Esophagus muscularis mucosa (tissue), 4 donors: ENCODE measurements around the gene SRA1. TPM values are rescaled to one million over a fixed set of nuclear protein-coding genes. Genes with fewer than 3 reads are reported as not detected.

ENCODE experiments used
- DNase-seq: peaks from one replicate; pipeline ENCODE4 v3.0.0-alpha.2; 2017; ENCODE audit errors: extremely low spot score
- H3K27ac ChIP-seq, 4 donors: fragments of 200-600 bp; sonication (generic); replicated peaks in 1 of 4; 1 replicate in 3 of 4; 2 replicates in 1 of 4; pipeline ENCODE4 v1.5.1; 2016 to 2019; ENCODE audit warnings: mild to moderate bottlenecking in 1 of 4
- H3K27me3 ChIP-seq, 4 donors: fragments of 200-600 bp; sonication (generic); one replicate each; pipeline versions ENCODE4 v1.5.1 to v1.6.0; 2016 to 2019
- H3K36me3 ChIP-seq, 4 donors: fragments of 200-600 bp; sonication (generic); one replicate each; pipeline ENCODE4 v1.5.1; 2016 to 2019
- H3K4me1 ChIP-seq, 4 donors: fragments of 200-600 bp; sonication (generic); one replicate each; pipeline ENCODE4 v1.5.1; 2016 to 2019
- H3K4me3 ChIP-seq, 4 donors: fragments of 200-600 bp; sonication (generic); 1 replicate in 2 of 4; 2 replicates in 2 of 4; pipeline ENCODE4 v1.5.1; 2016 to 2019; ENCODE audit warnings: mild to moderate bottlenecking in 4 of 4, moderate library complexity in 1 of 4
- H3K9me3 ChIP-seq, 4 donors: fragments of 200-600 bp; sonication (generic); 1 replicate in 3 of 4; 2 replicates in 1 of 4; pipeline ENCODE4 v1.5.1; 2016 to 2019
- EP300 ChIP-seq: sonication (generic); formaldehyde crosslinking; IDR thresholded peaks from one replicate; pipeline ENCODE4 v1.6.1; 2017; ENCODE audit warnings: antibody characterized with exemption
- POLR2A ChIP-seq: fragments of 450-650 bp; IDR thresholded peaks from one replicate; pipeline ENCODE4 v1.6.1; 2017; ENCODE audit warnings: antibody characterized with exemption, moderate library complexity, mild to moderate bottlenecking, low read depth
- POLR2AphosphoS5 ChIP-seq, 2 donors: sonication (generic); formaldehyde crosslinking; IDR thresholded peaks; one replicate each; pipeline ENCODE4 v1.6.1; 2017; ENCODE audit warnings: antibody characterized with exemption in 2 of 2
- whole genome bisulfite sequencing: methylation state at CpG from one replicate; pipeline ENCODE4 v1.1.5; 2018; 5-methylcytosine and 5-hydroxymethylcytosine counted together
- intact Hi-C: fragments of 100-400 bp; cut with DNase I; formaldehyde crosslinking; loops from one replicate; pipeline ENCODE4 v1.15.1; 2023
- total RNA-seq, 4 donors: library from RNA; depleted of rRNA; stranded (reverse); fragments of >200 nt; gene quantifications; one replicate each; pipeline versions ENCODE4 v1.1.0 to v1.2.1, GENCODE V29; 2016
- TF ChIP-seq, protein P1 (sequence below), 3 experiments: fragments of 200-600 bp in 2 of 3; fragments of 450-650 bp in 1 of 3; sonication (generic) in 2 of 3; IDR thresholded peaks; one replicate each; pipeline ENCODE4 v1.5.1; 2017 to 2019; ENCODE audit warnings: antibody characterized with exemption in 3 of 3, mild to moderate bottlenecking in 2 of 3, moderate library complexity in 1 of 3

SRA1 gene
- total RNA-seq, 4 donors from 2014 or later: 17.4 to 29.2 (median 24.7) TPM

DNA sequence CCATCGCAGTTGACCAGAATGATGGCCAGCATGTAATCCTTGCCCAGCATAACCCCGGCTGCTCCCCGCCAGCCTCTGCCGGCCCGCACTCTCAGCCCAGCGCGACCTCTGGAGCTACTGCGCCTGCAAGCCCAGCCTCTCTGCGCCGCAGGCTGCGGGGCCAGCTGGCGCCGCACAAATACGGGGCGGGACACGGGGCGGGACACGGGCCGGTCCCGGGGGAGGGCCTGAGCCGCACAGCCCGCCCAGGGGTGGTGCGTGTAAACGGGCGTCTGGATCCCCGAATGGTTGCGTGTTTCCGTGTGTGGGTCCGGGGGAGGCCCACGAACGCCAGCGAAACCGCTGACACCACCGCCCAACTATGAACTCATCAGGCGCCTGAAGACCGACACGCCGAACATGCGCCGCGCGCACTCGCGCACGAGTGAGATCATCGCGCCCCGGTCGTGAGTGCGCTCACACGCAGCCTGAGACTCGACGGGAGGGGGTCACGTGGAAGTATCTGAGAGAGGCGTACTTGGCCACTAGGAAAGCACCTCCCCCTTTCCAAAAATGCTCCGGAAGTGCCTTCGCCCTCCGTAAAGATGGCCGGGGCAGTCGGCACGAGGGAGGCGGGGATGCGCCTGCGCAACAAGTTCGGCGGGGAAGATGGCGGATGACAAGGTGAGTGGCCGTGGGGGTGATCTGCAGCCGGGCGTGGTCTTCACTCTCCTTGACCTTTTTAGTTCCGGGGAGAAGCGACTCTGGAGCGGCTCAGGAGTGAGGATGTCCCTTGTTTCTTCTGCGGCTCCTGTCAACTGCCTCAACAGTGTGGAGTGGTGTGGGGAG lies 7.1 kb upstream of the SRA1 start, which contains the start of the genes APBB3 and SLC35A4:
TSS of gene APBB3 (minus strand) at position 403 of the 828 bp plus-strand sequence. CDS start at position 50, 353 bp downstream.
TSS of gene SLC35A4 (plus strand) at position 633 of the 828 bp plus-strand sequence. CDS start 2,342 bp downstream, outside the sequence.
- intact Hi-C loops: loop anchor here (5.0 kb wide), 1 partner anchor 73 kb away; the partner anchor contains the start of gene TMCO6

DNA sequence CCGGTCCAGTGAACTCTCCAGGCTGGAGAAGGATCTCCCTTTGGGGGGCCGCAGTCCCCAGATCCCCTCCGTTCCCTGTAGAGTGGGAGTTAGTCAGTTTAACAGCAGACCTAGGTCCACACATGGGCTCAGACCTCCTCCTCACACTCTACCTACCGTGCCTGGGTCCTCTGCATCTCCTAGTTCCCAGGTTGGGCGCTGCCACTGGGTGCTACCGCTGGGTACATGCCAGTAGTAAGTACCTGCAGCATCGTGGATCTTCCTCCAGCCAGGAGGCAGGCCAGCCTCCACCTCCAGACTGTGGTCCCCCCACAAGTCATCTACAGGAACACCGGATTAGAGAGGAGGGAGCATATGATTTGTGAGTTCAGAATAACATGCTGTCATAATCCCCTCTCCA lies 6.3 kb upstream of the SRA1 start:
- Histone ChIP-seq H3K9me3 (no peaks in the 10 kb centered on the region), H3K27ac (peak overlapping the region; percentile 90 to 94 (median 92)), H3K4me1 (peaks cover 42 to 65% (median 56%) of the 10 kb centered on the region in 4 donors), H3K36me3 (peaks cover 0 to 62% (median 44%) of the 10 kb centered on the region in 4 donors), H3K4me3 (peak overlapping the region; percentile 68 to 96 (median 74)), H3K27me3 (no peaks in the 10 kb centered on the region)
- 63% methylated on average over 4 of the region's 8 CpGs for WGBS
- intact Hi-C loops: no loop called here
- DNase-seq: no peak
- TF ChIP-seq POLR2A: no peak

More for the DNA sequence above, 7.1 kb upstream of the SRA1 start, which contains the start of the genes APBB3 and SLC35A4:
- TF ChIP-seq POLR2AphosphoS5 (IDR thresholded peaks at IDR 0.05) (peak; percentile 97 to 98), POLR2A (peak; percentile 56), EP300 (peak; percentile 49)
- TF ChIP-seq, protein P1, sequence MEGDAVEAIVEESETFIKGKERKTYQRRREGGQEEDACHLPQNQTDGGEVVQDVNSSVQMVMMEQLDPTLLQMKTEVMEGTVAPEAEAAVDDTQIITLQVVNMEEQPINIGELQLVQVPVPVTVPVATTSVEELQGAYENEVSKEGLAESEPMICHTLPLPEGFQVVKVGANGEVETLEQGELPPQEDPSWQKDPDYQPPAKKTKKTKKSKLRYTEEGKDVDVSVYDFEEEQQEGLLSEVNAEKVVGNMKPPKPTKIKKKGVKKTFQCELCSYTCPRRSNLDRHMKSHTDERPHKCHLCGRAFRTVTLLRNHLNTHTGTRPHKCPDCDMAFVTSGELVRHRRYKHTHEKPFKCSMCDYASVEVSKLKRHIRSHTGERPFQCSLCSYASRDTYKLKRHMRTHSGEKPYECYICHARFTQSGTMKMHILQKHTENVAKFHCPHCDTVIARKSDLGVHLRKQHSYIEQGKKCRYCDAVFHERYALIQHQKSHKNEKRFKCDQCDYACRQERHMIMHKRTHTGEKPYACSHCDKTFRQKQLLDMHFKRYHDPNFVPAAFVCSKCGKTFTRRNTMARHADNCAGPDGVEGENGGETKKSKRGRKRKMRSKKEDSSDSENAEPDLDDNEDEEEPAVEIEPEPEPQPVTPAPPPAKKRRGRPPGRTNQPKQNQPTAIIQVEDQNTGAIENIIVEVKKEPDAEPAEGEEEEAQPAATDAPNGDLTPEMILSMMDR (IDR thresholded peaks at IDR 0.05): peak in 1 of 3 experiments; percentile 21
- no peaks in the 10 kb centered on the region for H3K9me3 ChIP-seq
- under 1% methylated on average over 35 of the region's 74 CpGs for WGBS
- H3K27me3 ChIP-seq: no peaks in the 10 kb centered on the region
- peak within 1 kb of the TSS; percentile 68 to 96 (median 74) for H3K4me3 ChIP-seq
- peak within 1 kb of the TSS; percentile 90 to 94 (median 92) for H3K27ac ChIP-seq
- H3K36me3 ChIP-seq: peaks cover 0 to 63% (median 44%) of the 10 kb centered on the region in 4 donors
- DNase-seq: peak; percentile 99
- peaks cover 49 to 73% (median 63%) of the 10 kb centered on the region in 4 donors for H3K4me1 ChIP-seq

DNA sequence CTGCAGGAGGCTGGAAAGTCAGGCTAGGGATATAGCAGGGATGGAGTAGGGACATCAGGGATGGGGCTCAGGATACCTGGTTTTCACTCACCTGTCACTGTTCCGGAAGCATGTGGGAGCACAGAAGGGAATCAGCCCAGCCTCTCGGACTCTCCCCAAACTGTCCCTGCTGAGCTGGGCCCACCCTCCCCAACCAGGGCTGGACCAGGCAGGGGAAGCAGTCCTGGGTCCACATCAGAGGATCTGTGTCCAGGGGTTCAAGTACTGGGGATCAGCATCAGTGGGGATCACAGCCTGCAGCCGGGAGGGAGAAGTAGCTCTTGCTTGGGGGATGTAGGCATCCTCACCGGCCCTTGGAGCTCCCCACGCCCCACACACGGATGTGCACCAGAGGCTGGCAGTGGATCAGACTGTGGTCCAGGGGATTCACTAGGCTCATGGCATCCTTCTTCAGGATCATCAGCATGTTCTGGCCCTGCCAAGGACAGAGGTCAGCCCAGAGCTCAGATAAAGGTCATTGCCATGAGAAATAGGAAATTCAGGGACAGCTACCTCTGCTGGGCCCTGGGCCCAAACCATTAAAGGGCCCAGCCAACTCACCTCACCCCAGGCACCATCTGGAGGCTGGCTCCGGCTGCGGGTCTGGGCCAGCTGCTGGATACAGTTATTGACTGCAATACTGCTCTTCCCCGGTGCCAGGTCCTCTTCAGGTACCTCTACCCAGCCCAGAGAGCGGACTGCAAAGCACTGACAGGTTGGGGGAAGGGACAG lies 4.7 kb upstream of the SRA1 start:
- peaks cover 0 to 48% (median 27%) of the 10 kb centered on the region in 4 donors for H3K36me3 ChIP-seq
- intact Hi-C loops: no loop called here

DNA sequence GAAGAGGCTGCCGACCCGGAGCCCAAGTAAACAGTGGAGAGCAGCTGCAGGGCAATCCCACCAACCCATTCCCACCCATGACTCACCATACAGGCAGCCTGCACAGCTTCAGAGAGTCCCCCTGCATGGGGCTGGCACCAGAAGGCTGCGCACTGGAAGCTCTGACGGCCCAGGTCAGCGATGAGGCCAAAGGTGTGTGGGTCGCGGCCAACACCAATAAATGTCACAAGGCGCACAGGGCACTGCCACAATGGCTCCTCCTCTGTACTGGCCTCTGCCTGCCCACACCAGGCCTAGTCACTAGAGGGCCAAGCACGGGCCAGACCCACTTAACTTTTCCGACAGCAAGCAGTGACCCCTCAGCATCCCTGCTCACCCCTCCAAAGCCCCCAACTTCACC lies 3.0 kb upstream of the SRA1 start:
- intact Hi-C loops: no loop called here

More for the DNA sequence above, 4.7 kb upstream of the SRA1 start:
- WGBS: 97% methylated on average over 5 of the region's 10 CpGs
- Histone ChIP-seq H3K4me3 (no peak overlapping the region), H3K4me1 (peaks cover 28 to 59% (median 51%) of the 10 kb centered on the region in 4 donors), H3K27me3 (no peaks in the 10 kb centered on the region), H3K27ac (peak overlapping the region in 1 of 4 donors; percentile 11), H3K9me3 (no peaks in the 10 kb centered on the region)
- TF ChIP-seq EP300: no peak
- TF ChIP-seq POLR2AphosphoS5 (IDR thresholded peaks at IDR 0.05): no peak
- TF ChIP-seq, protein P1 (IDR thresholded peaks at IDR 0.05): no peak
- TF ChIP-seq POLR2A: no peak
- DNase-seq: no peak

More for the DNA sequence above, 3.0 kb upstream of the SRA1 start:
- H3K4me1 ChIP-seq: peaks cover 34 to 57% (median 49%) of the 10 kb centered on the region in 4 donors
- DNase-seq: no peak
- WGBS: 92% methylated on average over 10 of the region's 10 CpGs
- H3K9me3 ChIP-seq: no peaks in the 10 kb centered on the region
- no peak overlapping the region for H3K27ac ChIP-seq
- no peaks in the 10 kb centered on the region for H3K27me3 ChIP-seq
- no peak overlapping the region for H3K4me3 ChIP-seq
- TF ChIP-seq, protein P1 (IDR thresholded peaks at IDR 0.05): no peak
- TF ChIP-seq POLR2AphosphoS5 (IDR thresholded peaks at IDR 0.05) (no peak), POLR2A (no peak), EP300 (no peak)
- H3K36me3 ChIP-seq: peaks cover 0 to 39% (median 16%) of the 10 kb centered on the region in 4 donors
